SK-N-MC (cell line): ENCODE results near the gene ZNF316.

Source experiments
- EZH2 ChIP-seq: fragments of 200-600 bp; sonication (generic); IDR thresholded peaks from one replicate; pipeline ENCODE4 v1.6.1; 2017; ENCODE audit warnings: antibody characterized with exemption
- POLR2AphosphoS5 ChIP-seq: IDR thresholded peaks from 2 replicates; pipeline ENCODE4 v1.6.1; 2012; ENCODE audit warnings: mild to moderate bottlenecking, low read depth, low read length, borderline replicate concordance

DNA sequence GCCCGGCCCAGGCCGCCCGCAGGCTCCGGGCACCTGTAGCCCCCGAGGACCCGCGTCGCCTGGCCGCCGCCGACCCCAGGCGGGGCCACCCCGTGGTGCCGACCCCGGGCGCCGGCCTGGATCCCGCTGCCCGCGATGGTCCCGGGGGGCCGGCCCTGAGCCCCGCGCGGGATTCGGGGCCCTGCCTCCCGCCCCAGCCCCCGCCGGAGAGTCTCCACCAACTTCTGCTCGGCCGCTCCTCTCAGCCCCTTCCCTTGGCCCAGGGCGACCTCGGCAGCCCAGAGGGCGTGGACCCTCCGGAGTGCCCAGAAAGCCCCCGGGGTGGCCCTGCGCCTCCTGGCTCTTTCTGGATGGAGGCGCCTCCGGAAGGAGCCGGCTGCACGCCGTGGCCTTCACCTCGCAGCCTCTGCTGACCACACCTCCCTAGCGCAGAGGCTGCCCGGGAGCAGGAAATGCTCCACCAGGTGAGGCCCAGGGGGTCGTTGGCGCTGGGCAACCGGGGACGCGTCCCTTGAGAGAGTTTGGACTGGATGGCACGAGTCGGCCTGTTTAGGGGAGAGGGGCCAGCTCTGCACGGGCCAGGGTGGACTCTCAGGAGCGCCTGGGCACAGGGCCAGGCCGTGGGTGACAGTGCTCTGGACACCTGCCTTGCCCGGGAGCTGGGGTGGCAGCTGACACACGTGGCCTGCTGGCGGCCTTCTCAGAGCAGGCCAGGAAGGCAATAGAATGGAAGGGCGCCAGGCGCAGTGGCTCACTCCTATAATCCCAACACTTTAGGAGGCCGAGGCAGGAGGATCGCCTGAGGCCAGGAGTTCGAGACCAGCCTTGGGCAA lies 21.2 kb upstream of the ZNF316 start:
- TF ChIP-seq POLR2AphosphoS5, result no peak
- no peak for TF ChIP-seq EZH2
